ENCODE results near the gene PLA2G3.

Gene PLA2G3

DNA sequence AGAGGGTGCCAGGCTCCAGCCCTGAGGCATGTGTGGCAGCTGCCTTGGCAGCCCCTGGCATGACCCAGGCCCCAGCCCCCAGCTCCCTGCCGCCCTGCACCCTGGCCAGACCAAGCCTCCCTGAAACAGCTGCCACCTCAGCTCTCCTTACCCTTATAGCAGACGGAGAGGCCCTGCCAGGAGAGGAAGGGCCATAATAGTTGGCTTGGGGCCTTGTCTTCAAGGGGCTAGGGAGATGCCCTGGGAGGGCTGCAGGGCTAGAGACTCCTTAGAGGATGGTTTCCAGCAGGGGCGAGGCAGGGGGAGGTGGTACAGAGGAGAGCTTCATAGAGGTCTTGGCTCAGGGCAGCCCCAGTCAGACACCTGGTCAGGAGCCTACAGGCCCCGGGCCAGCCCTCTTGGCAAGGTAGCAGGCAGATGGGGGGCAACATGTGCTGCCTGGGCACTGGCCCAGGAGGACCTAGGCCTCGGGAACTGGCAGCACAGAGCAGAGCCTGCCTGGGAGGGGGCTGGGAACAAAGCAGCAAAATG, 46.2 kb downstream of the PLA2G3 start:
- Histone ChIP-seq H3K36me3 (ENCODE audit: low read depth) (peaks cover 96% of the 10 kb centered on the region), H3K4me1 (ENCODE audit: insufficient read depth, poor library complexity, severe bottlenecking) (no peaks in the 10 kb centered on the region), H3K4me3 (ENCODE audit: severe bottlenecking) (no peak overlapping the region), H3K27ac (ENCODE audit: poor library complexity, severe bottlenecking) (no peak overlapping the region), H3K27me3 (ENCODE audit: insufficient read depth, poor library complexity, severe bottlenecking) (no peaks in the 10 kb centered on the region), H3K9me3 (ENCODE audit: severe bottlenecking) (no peaks in the 10 kb centered on the region)
- no peak; the same call in 2 of the 3 replicates for ATAC-seq (ENCODE audit: low read depth)
- TF ChIP-seq, protein P1, sequence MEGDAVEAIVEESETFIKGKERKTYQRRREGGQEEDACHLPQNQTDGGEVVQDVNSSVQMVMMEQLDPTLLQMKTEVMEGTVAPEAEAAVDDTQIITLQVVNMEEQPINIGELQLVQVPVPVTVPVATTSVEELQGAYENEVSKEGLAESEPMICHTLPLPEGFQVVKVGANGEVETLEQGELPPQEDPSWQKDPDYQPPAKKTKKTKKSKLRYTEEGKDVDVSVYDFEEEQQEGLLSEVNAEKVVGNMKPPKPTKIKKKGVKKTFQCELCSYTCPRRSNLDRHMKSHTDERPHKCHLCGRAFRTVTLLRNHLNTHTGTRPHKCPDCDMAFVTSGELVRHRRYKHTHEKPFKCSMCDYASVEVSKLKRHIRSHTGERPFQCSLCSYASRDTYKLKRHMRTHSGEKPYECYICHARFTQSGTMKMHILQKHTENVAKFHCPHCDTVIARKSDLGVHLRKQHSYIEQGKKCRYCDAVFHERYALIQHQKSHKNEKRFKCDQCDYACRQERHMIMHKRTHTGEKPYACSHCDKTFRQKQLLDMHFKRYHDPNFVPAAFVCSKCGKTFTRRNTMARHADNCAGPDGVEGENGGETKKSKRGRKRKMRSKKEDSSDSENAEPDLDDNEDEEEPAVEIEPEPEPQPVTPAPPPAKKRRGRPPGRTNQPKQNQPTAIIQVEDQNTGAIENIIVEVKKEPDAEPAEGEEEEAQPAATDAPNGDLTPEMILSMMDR (IDR thresholded peaks at IDR 0.05; ENCODE audit: poor library complexity, severe bottlenecking): no peak
- DNase-seq (ENCODE audit: low spot score): peak; percentile 59

DNA sequence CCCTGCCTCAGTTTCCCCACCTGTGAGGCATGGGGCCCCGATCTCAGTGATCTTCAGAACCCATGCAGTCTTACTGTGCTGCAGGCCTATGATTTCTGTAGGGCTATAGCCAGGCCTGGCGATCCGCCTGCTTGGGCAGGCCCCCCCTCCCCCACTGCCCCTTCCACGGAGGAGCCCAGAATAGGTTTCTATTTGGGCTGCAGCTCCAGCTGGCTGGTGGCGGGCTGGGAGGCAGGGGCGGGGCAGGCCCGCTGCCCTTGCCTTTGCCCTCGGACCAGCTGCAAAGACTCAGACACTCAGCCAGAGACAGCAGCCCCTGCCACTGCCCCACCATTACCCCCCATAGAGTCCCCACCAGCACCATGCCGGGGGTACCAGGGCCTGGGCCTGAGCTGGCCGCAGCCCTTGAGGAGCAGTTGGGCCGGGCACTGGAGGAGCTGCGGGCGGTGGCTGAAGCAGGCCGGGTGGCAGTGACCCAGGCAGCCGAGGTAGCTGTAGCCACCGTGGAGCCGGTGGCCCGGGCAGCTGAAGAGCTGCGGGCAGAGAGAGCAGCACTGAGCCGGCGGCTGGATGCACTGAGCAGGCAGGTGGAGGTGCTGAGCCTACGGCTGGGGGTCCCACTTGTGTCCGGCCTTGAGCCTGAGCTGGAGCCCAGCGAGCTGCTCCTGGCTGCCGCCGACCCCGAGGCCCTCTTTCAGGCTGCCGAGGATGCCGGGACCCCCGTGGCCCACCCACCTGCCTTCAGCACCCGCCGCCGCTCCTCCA, 47.0 kb downstream of the PLA2G3 start:
- Histone ChIP-seq H3K4me3 (ENCODE audit: severe bottlenecking) (no peak overlapping the region), H3K4me1 (ENCODE audit: insufficient read depth, poor library complexity, severe bottlenecking) (no peaks in the 10 kb centered on the region), H3K27me3 (ENCODE audit: insufficient read depth, poor library complexity, severe bottlenecking) (no peaks in the 10 kb centered on the region), H3K27ac (ENCODE audit: poor library complexity, severe bottlenecking) (no peak overlapping the region), H3K9me3 (ENCODE audit: severe bottlenecking) (no peaks in the 10 kb centered on the region), H3K36me3 (ENCODE audit: low read depth) (peaks cover 97% of the 10 kb centered on the region)
- ATAC-seq (ENCODE audit: low read depth) (no peak), DNase-seq (ENCODE audit: low spot score) (peak; percentile 53)
- TF ChIP-seq, protein P1 (IDR thresholded peaks at IDR 0.05; ENCODE audit: poor library complexity, severe bottlenecking): no peak

DNA sequence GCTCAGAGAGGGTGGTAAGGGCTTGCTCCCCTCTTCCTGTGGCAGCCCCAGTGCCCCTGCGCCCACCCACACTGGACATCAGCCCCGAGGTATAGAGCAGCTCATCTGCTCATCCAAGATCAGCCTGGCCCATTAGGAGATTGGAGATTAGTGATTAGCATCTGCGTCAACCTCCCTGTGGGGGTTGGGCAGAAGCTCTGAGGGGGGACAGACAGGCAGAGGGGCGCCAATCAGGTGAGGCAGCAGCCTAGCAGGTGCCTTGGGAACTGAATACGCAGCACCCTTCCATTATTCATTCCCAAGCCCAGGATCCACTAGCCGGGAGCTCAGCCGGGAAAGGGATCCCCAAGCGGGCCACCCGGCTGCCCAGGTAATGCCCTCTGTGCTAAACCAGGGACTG, 48.1 kb downstream of the PLA2G3 start:
- H3K27ac ChIP-seq (ENCODE audit: poor library complexity, severe bottlenecking): no peak overlapping the region
- no peaks in the 10 kb centered on the region for H3K27me3 ChIP-seq (ENCODE audit: insufficient read depth, poor library complexity, severe bottlenecking)
- no peaks in the 10 kb centered on the region for H3K4me1 ChIP-seq (ENCODE audit: insufficient read depth, poor library complexity, severe bottlenecking)
- no peaks in the 10 kb centered on the region for H3K9me3 ChIP-seq (ENCODE audit: severe bottlenecking)
- ATAC-seq (ENCODE audit: low read depth) (no peak), DNase-seq (ENCODE audit: low spot score) (no peak)
- H3K4me3 ChIP-seq (ENCODE audit: severe bottlenecking): no peak overlapping the region
- TF ChIP-seq, protein P1 (IDR thresholded peaks at IDR 0.05; ENCODE audit: poor library complexity, severe bottlenecking): no peak
- peaks cover 97% of the 10 kb centered on the region for H3K36me3 ChIP-seq (ENCODE audit: low read depth)

DNA sequence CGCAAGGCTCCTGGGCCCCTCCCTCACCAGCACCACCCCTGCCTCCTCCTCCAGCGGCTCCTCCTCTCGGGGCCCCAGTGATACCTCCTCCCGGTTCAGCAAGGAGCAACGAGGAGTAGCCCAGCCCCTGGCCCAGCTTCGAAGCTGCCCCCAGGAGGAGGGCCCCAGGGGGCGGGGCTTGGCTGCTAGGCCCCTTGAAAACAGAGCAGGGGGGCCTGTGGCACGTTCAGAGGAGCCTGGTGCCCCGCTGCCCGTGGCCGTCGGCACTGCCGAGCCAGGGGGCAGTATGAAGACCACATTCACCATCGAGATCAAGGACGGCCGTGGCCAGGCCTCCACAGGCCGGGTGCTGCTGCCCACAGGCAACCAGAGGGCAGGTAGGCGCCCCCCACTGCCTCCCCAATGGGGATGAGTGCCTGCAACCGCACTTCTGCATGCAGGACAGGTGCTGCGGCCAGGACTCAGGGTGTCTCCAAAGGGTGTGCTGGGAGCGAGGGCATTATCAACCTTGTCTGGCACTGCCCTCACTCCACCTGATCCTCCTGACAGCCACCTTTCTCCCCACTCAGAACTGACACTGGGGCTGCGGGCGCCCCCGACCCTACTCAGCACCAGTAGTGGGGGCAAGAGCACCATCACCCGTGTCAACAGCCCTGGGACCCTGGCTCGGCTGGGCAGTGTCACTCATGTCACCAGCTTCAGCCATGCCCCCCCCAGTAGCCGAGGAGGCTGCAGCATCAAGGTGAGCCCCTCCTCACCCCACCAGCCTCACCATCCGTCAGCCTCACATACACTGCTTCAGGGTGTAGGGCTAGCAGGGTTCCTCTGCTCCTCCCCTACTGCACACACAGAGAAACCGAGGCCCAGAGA, 49.0 kb downstream of the PLA2G3 start:
- Histone ChIP-seq H3K27ac (ENCODE audit: poor library complexity, severe bottlenecking) (no peak overlapping the region), H3K4me1 (ENCODE audit: insufficient read depth, poor library complexity, severe bottlenecking) (no peaks in the 10 kb centered on the region), H3K4me3 (ENCODE audit: severe bottlenecking) (no peak overlapping the region), H3K36me3 (ENCODE audit: low read depth) (peaks cover 97% of the 10 kb centered on the region), H3K27me3 (ENCODE audit: insufficient read depth, poor library complexity, severe bottlenecking) (no peaks in the 10 kb centered on the region), H3K9me3 (ENCODE audit: severe bottlenecking) (no peaks in the 10 kb centered on the region)
- TF ChIP-seq, protein P1 (IDR thresholded peaks at IDR 0.05; ENCODE audit: poor library complexity, severe bottlenecking): no peak
- peak; percentile 56 for DNase-seq (ENCODE audit: low spot score)
- ATAC-seq (ENCODE audit: low read depth): no peak

All from RWPE2 (cell line).